Heart left ventricle (tissue), 13 donors: ENCODE data around the gene PPP1R8.

Source experiments
- CTCF ChIP-seq, 12 donors: fragments of 200-600 bp; sonication (generic) in 4 of 12; IDR thresholded peaks; one replicate each; pipeline versions ENCODE4 v1.5.0 to v1.8.0; 2018 to 2022; ENCODE audit warnings: antibody characterized with exemption in 12 of 12, mild to moderate bottlenecking in 5 of 12
- POLR2A ChIP-seq, 2 donors: fragments of 450-650 bp; IDR thresholded peaks; one replicate each; pipeline ENCODE4 v1.6.1; 2017; ENCODE audit warnings: antibody characterized with exemption in 2 of 2, mild to moderate bottlenecking in 2 of 2, moderate library complexity in 2 of 2
- donor health status: ischemic (EF 13 %, LVEDD 7.1; RV severe dilation, severe dysfunction).
- donor health status: DM: no; HTN: yes; CAD: no.
- donor health status: DM: no; HTN: no; CAD: no.
- donor health status: ischemic (EF 25% LVEDD 6.9; RV normal size, moderate dysfunction).
- donor health status: ischemic (EF 25% LVEDD 5.7; RV mildly dilated, moderate dysfunction).
- donor health status: ischemic (EF 35%, LVEDD 5.7; RV mildly dilated, moderate dysfunction).
- donor health status: nonischemic (EF 11% LVEDD 7.7; RV severe dilation, severe dysfunction).
- donor health status: DM: yes; HTN: yes; CAD: no.
- donor health status: PGD.
- donor health status: ischemic (EF 29% LVEDD 5.4; RV normal size, mild dysfunction).
- donor health status: nonischemic (EF 23%, LVEDD 6.1; RV moderate dilation, normal function).

GRCh38 chr1:27864264-27864895, 33.8 kb downstream of the PPP1R8 start:
- TF ChIP-seq CTCF (IDR thresholded peaks at IDR 0.05): no peak
- TF ChIP-seq POLR2A (IDR thresholded peaks at IDR 0.05): no peak
